Ovary (tissue), 9 donors: ENCODE results near the gene FSD1. TPM values are rescaled to one million over a fixed set of nuclear protein-coding genes. Genes with fewer than 3 reads are reported as not detected.

ENCODE experiments used
- DNase-seq, 5 donors: peaks; one replicate each; pipeline ENCODE4 v3.0.0-alpha.2; 2019 to 2020
- H3K27ac ChIP-seq, 2 donors: fragments of 200-600 bp; one replicate each; pipeline versions ENCODE4 v1.5.1 to v1.8.0; 2019 to 2022
- H3K27me3 ChIP-seq: fragments of 200-600 bp; one replicate; pipeline ENCODE4 v1.8.0; 2022
- H3K36me3 ChIP-seq: fragments of 200-600 bp; sonication (generic); one replicate; pipeline ENCODE4 v1.5.1; 2019
- H3K4me1 ChIP-seq: one replicate; pipeline ENCODE4 v1.8.1; 2013; ENCODE audit warnings: mild to moderate bottlenecking, moderate library complexity; ENCODE audit not compliant: insufficient read depth
- H3K4me3 ChIP-seq: fragments of 200-600 bp; sonication (generic); one replicate; pipeline ENCODE4 v1.5.1; 2017
- H3K9me3 ChIP-seq, 2 donors: fragments of 200-600 bp in 1 of 2; sonication (generic) in 1 of 2; one replicate each; pipeline versions ENCODE4 v1.5.1 to v1.8.1; 2013 to 2019; ENCODE audit warnings: mild to moderate bottlenecking in 1 of 2, moderate library complexity in 1 of 2
- CTCF ChIP-seq, 3 donors: fragments of 450-650 bp in 2 of 3; fragments of 200-600 bp in 1 of 3; IDR thresholded peaks; one replicate each; pipeline versions ENCODE4 v1.5.1 to v1.8.0; 2016 to 2022; ENCODE audit warnings: antibody characterized with exemption in 3 of 3, mild to moderate bottlenecking in 1 of 3
- EP300 ChIP-seq: sonication (generic); formaldehyde crosslinking; IDR thresholded peaks from one replicate; pipeline ENCODE4 v1.6.1; 2017; ENCODE audit warnings: antibody characterized with exemption
- POLR2A ChIP-seq: fragments of 450-650 bp; IDR thresholded peaks from one replicate; pipeline ENCODE4 v1.6.1; 2017; ENCODE audit warnings: antibody characterized with exemption, mild to moderate bottlenecking, moderate library complexity
- WGBS, 3 donors: extraction: QIAGEN DNeasy Blood & Tissue Kit in 1 of 3; methylation state at CpG; one replicate each; pipeline versions ENCODE4 v1.1.5 to v1.1.7; 2013 to 2017; 5-methylcytosine and 5-hydroxymethylcytosine counted together
- intact Hi-C, 4 donors: fragments of 100-400 bp; cut with DNase I; formaldehyde crosslinking; loops; one replicate each; pipeline versions ENCODE4 v1.11.0 to v1.15.1; 2022 to 2023
- polyA plus RNA-seq, 2 donors: library from polyadenylated mRNA; stranded (reverse); fragments of 200-250 nt in 1 of 2; fragments of 350-450 nt in 1 of 2; fragmentation: Illumina TruSeq in 1 of 2; extraction: RNeasy Lipid Tissue Mini Kit (QIAGEN cat#74804) in 1 of 2; gene quantifications; one replicate each; pipeline ENCODE4 v1.2.3, GENCODE V29; 2013 to 2014
- total RNA-seq, 7 donors: library from RNA; depleted of rRNA in 2 of 7; stranded (reverse); fragments of >200 nt in 2 of 7; fragmentation: NEBNext Ultra II Directional in 3 of 7; extraction: Animal tissue kit (Norgen Biotek cat#: 25700) in 3 of 7; gene quantifications; one replicate each; pipeline versions ENCODE4 v1.1.0 to v1.2.4, GENCODE V29; 2016 to 2023
- donor health status: DM: no; HTN: no; CAD: no; lungs with moderate emphysema.
- donor health status: DM: no; HTN: no; CAD: no.
- donor health status: Bipolar disorder and iron deficiency.
- donor health status: DM: yes; HTN: yes; CAD: no.
- donor health status: DM: no; HTN: no; CAD: no.
- donor health status: DM: yes; HTN: yes; CAD: no.

The FSD1 gene
- total and polyA plus RNA-seq, 9 donors: 0.11 to 0.48 (median 0.18) TPM; not detected in 6

- TF ChIP-seq POLR2A: no peak
- no peak for TF ChIP-seq CTCF (IDR thresholded peaks at IDR 0.05)
- Histone ChIP-seq H3K27ac (no peak within 1 kb of the TSS), H3K27me3 (no peaks in the 10 kb centered on the region), H3K4me3 (no peak within 1 kb of the TSS), H3K36me3 (no peaks in the 10 kb centered on the region), H3K9me3 (no peaks in the 10 kb centered on the region), H3K4me1 (no peaks in the 10 kb centered on the region)
- 60 to 65% (median 60%) methylated on average over 8 of the region's 8 CpGs for WGBS, 3 donors
- intact Hi-C loops: no loop called here
- no peak for DNase-seq
Observed at GRCh38 chr19:4302243-4302640, 2.2 kb upstream of the FSD1 start, which contains the start of gene TMIGD2. TMIGD2 (minus strand) TSS chr19:4302389; CDS start chr19:4302385, 4 bp downstream.

- Histone ChIP-seq H3K9me3 (no peaks in the 10 kb centered on the region), H3K4me1 (no peaks in the 10 kb centered on the region), H3K27me3 (no peaks in the 10 kb centered on the region), H3K27ac (no peak overlapping the region), H3K36me3 (no peaks in the 10 kb centered on the region), H3K4me3 (no peak overlapping the region)
- no peak for TF ChIP-seq POLR2A
- TF ChIP-seq CTCF (IDR thresholded peaks at IDR 0.05): no peak
- no peak for TF ChIP-seq EP300
- no peak for DNase-seq
- intact Hi-C loops: no loop called here
- WGBS, 3 donors: 35 to 46% (median 37%) methylated on average over 18 of the region's 18 CpGs
Observed at GRCh38 chr19:4303819-4304537, 420 bp upstream of the FSD1 start.

- no peak overlapping the region for H3K4me3 ChIP-seq
- WGBS, 3 donors: 68 to 74% (median 72%) methylated on average over 7 of the region's 7 CpGs
- no peaks in the 10 kb centered on the region for H3K27me3 ChIP-seq
- TF ChIP-seq EP300 (no peak), CTCF (IDR thresholded peaks at IDR 0.05) (no peak), POLR2A (no peak)
- H3K36me3 ChIP-seq: no peaks in the 10 kb centered on the region
- no peak overlapping the region for H3K27ac ChIP-seq
- intact Hi-C loops: no loop called here
- H3K9me3 ChIP-seq: no peaks in the 10 kb centered on the region
- DNase-seq: no peak
- H3K4me1 ChIP-seq: no peaks in the 10 kb centered on the region
Observed at GRCh38 chr19:4305257-4305612, 837 bp downstream of the FSD1 start.

GRCh38 chr19:4305659-4306058 is 1.3 kb downstream of the FSD1 start:
- Histone ChIP-seq H3K27ac (no peak overlapping the region), H3K4me1 (no peaks in the 10 kb centered on the region), H3K4me3 (no peak overlapping the region), H3K36me3 (no peaks in the 10 kb centered on the region), H3K9me3 (no peaks in the 10 kb centered on the region), H3K27me3 (no peaks in the 10 kb centered on the region)
- no peak for DNase-seq
- TF ChIP-seq POLR2A (no peak), CTCF (IDR thresholded peaks at IDR 0.05) (no peak), EP300 (no peak)
- intact Hi-C loops: no loop called here
- WGBS, 3 donors: 74 to 83% (median 75%) methylated on average over 16 of the region's 16 CpGs
